ENCODE results near the gene STXBP3. TPM values are rescaled to one million over a fixed set of nuclear protein-coding genes. Genes with fewer than 3 reads are reported as not detected.

The STXBP3 gene
- polyA plus RNA-seq, 1 of the 3 experiments (the other 2 are of a cell fraction), result 12.6 TPM

DNA sequence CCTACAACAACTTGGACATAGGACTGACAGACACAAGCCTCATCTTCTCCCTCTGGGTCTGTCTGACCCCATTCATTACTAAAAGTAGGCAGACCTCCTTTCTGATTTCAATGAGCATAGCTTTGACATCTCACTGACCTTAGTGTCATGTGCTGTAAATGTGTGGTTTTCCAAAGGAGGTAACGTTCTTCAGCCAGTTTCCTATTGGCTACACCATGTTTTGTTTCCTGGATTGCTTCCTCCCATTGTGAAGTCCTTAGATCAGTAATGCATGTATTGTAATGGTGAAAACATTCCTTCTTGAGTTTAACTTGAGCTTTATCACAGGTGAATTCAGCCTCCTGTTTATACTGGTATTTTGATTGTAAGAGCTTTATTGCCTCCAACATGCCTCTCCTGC, 20.6 kb downstream of the STXBP3 start:
- TF ChIP-seq USF1 (IDR thresholded peaks at IDR 0.05; ENCODE audit: borderline replicate concordance, low read depth) (no peak), GATA2 (CRISPR knock-in tag; IDR thresholded peaks at IDR 0.05) (no peak), EP300 (IDR thresholded peaks at IDR 0.05; ENCODE audit: borderline replicate concordance in 1 of 2, low read depth in 1 of 2, low read length in 1 of 2) (no peak), RCOR1 (IDR thresholded peaks at IDR 0.05; ENCODE audit: low read length) (no peak)
- no peaks in the 10 kb centered on the region for H3F3A ChIP-seq (replicated peaks; ENCODE audit: insufficient read depth)
- H3K9ac ChIP-seq, result no peak overlapping the region
- H3K9me2 ChIP-seq, result no peaks in the 10 kb centered on the region
- H3K27ac ChIP-seq (ENCODE audit: low read depth in 2 of 2, low read length in 1 of 2), result no peak overlapping the region
- H3K4me1 ChIP-seq (ENCODE audit: control insufficient read depth in 1 of 2, insufficient read depth in 2 of 2, low read depth in 1 of 2, low read length in 1 of 2), result no peaks in the 10 kb centered on the region
- H3K4me3 ChIP-seq (ENCODE audit: low read depth in 2 of 2, low read length in 1 of 2), result no peak overlapping the region
- H4K20me1 ChIP-seq (ENCODE audit: insufficient read depth), result no peaks in the 10 kb centered on the region
- ChIA-PET POLR2A (interaction anchor here (1.1 kb wide), 1 partner anchor 50 kb away, joined by 3 read pairs; no protein-coding TSS in a partner anchor), CTCF (interaction anchor here (1.1 kb wide), 2 partner anchors 12 to 131 kb away, joined by 5 read pairs; no protein-coding TSS in a partner anchor)
- peaks cover 6% of the 10 kb centered on the region; the same call in 1 of the 2 replicates for H3K79me2 ChIP-seq (ENCODE audit: insufficient read depth)
- H2AFZ ChIP-seq (ENCODE audit: low read depth), result no peak overlapping the region
- H3K9me3 ChIP-seq, result no peaks in the 10 kb centered on the region
- peaks cover 38% of the 10 kb centered on the region in 2 experiments for H3K36me3 ChIP-seq (replicated peaks in 1 of 2; ENCODE audit: control insufficient read depth in 1 of 2, insufficient read depth in 2 of 2, low read length in 1 of 2)
- 100% methylated on average over 1 of the region's 1 CpG for WGBS (ENCODE audit: low lambda C conversion rate)
- H3K4me2 ChIP-seq, result no peak overlapping the region
- DNase-seq, result no peak
- H3K27me3 ChIP-seq (ENCODE audit: insufficient read depth), result no peaks in the 10 kb centered on the region

GRCh38 chr1:108767708-108768107, 21.2 kb downstream of the STXBP3 start:
- H3K9ac ChIP-seq, result no peak overlapping the region
- H4K20me1 ChIP-seq (ENCODE audit: insufficient read depth), result no peaks in the 10 kb centered on the region
- no peaks in the 10 kb centered on the region for H3K4me1 ChIP-seq (ENCODE audit: control insufficient read depth in 1 of 2, insufficient read depth in 2 of 2, low read depth in 1 of 2, low read length in 1 of 2)
- no peaks in the 10 kb centered on the region for H3K9me3 ChIP-seq
- no peak overlapping the region for H2AFZ ChIP-seq (ENCODE audit: low read depth)
- no peak overlapping the region for H3K4me3 ChIP-seq (ENCODE audit: low read depth in 2 of 2, low read length in 1 of 2)
- TF ChIP-seq EP300 (IDR thresholded peaks at IDR 0.05; ENCODE audit: borderline replicate concordance in 1 of 2, low read depth in 1 of 2, low read length in 1 of 2), result no peak
- TF ChIP-seq, protein P1, sequence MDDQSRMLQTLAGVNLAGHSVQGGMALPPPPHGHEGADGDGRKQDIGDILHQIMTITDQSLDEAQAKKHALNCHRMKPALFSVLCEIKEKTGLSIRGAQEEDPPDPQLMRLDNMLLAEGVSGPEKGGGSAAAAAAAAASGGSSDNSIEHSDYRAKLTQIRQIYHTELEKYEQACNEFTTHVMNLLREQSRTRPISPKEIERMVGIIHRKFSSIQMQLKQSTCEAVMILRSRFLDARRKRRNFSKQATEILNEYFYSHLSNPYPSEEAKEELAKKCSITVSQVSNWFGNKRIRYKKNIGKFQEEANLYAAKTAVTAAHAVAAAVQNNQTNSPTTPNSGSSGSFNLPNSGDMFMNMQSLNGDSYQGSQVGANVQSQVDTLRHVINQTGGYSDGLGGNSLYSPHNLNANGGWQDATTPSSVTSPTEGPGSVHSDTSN (IDR thresholded peaks at IDR 0.05), result no peak
- TF ChIP-seq JUND (IDR thresholded peaks at IDR 0.05), result no peak
- 83% methylated on average over 3 of the region's 3 CpGs for WGBS (ENCODE audit: low lambda C conversion rate)
- no peak overlapping the region for H3K27ac ChIP-seq (ENCODE audit: low read depth in 2 of 2, low read length in 1 of 2)
- DNase-seq, result no peak
- peaks cover 34 to 35% of the 10 kb centered on the region in 2 experiments for H3K36me3 ChIP-seq (replicated peaks in 1 of 2; ENCODE audit: control insufficient read depth in 1 of 2, insufficient read depth in 2 of 2, low read length in 1 of 2)
- H3K4me2 ChIP-seq, result no peak overlapping the region
- no peaks in the 10 kb centered on the region for H3K27me3 ChIP-seq (ENCODE audit: insufficient read depth)
- H3K9me2 ChIP-seq, result no peaks in the 10 kb centered on the region
- ChIA-PET CTCF (interaction anchor here (1.1 kb wide), 1 partner anchor 131 kb away, joined by 5 read pairs; no protein-coding TSS in a partner anchor), POLR2A (interaction anchor here (1.1 kb wide), 1 partner anchor 49 kb away, joined by 3 read pairs; no protein-coding TSS in a partner anchor)
- H3K79me2 ChIP-seq (ENCODE audit: insufficient read depth), result peaks cover 6% of the 10 kb centered on the region; the same call in 1 of the 2 replicates
- no peaks in the 10 kb centered on the region for H3F3A ChIP-seq (replicated peaks; ENCODE audit: insufficient read depth)

DNA sequence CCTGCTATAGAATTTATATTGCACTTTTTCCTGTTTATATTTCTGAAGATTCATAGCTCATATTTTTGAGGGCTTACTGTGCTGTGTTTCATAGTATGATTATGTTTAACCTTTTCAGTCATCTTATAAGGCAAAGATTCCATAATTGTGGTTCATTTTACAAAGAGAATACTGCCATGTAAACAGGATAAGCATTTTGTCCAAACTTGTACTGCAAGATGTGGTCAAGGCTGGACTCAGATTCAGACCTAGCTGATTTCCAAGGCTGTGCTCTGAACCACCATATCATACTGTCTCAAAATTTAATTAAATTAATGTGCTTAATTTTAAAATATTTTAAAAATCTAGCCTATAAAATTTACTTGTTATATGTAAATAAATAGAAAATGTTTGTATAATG, 31.4 kb downstream of the STXBP3 start:
- no peak for TF ChIP-seq NFIC (IDR thresholded peaks at IDR 0.05; ENCODE audit: borderline replicate concordance)
- no peak for TF ChIP-seq FOXM1 (IDR thresholded peaks at IDR 0.05; ENCODE audit: low read depth)
- no peak for TF ChIP-seq IRF3 (IDR thresholded peaks at IDR 0.05; ENCODE audit: low read depth, low read length)
- no peak for TF ChIP-seq GABPA (IDR thresholded peaks at IDR 0.05; ENCODE audit: low read depth)
- TF ChIP-seq YY1 (IDR thresholded peaks at IDR 0.05; ENCODE audit: low read depth), result no peak
- TF ChIP-seq RXRA (IDR thresholded peaks at IDR 0.05; ENCODE audit: borderline replicate concordance, low read depth), result no peak
- no peak for TF ChIP-seq USF2 (IDR thresholded peaks at IDR 0.05; ENCODE audit: borderline replicate concordance, low read depth, low read length)
- no peak for TF ChIP-seq POLR2AphosphoS5 (IDR thresholded peaks at IDR 0.05; ENCODE audit: low read depth, low read length)
- no peak for TF ChIP-seq RFX5 (IDR thresholded peaks at IDR 0.05; ENCODE audit: low read length)
- TF ChIP-seq FOSL2 (IDR thresholded peaks at IDR 0.05; ENCODE audit: borderline replicate concordance, low read depth), result no peak

More for the DNA sequence above, 31.4 kb downstream of the STXBP3 start:
- Histone ChIP-seq H3K4me2 (no peak overlapping the region), H3F3A (replicated peaks; ENCODE audit: insufficient read depth) (peaks cover 3% of the 10 kb centered on the region), H3K79me2 (ENCODE audit: insufficient read depth) (no peaks in the 10 kb centered on the region), H4K20me1 (ENCODE audit: insufficient read depth) (no peaks in the 10 kb centered on the region), H3K9me3 (no peaks in the 10 kb centered on the region), H3K27ac (ENCODE audit: low read depth in 2 of 2, low read length in 1 of 2) (no peak overlapping the region), H3K4me3 (ENCODE audit: low read depth in 2 of 2, low read length in 1 of 2) (no peak overlapping the region), H3K9ac (no peak overlapping the region), H3K36me3 (replicated peaks in 1 of 2; ENCODE audit: control insufficient read depth in 1 of 2, insufficient read depth in 2 of 2, low read length in 1 of 2) (peaks cover 73 to 87% of the 10 kb centered on the region in 2 experiments), H3K9me2 (no peaks in the 10 kb centered on the region), H2AFZ (ENCODE audit: low read depth) (no peak overlapping the region), H3K27me3 (ENCODE audit: insufficient read depth) (no peaks in the 10 kb centered on the region), H3K4me1 (ENCODE audit: control insufficient read depth in 1 of 2, insufficient read depth in 2 of 2, low read depth in 1 of 2, low read length in 1 of 2) (no peaks in the 10 kb centered on the region)
- DNase-seq, result no peak
- POLR2A ChIA-PET, result no interaction called here
- CTCF ChIA-PET, result no interaction called here
